ENCODE measurements around the gene BRDT. TPM values are rescaled to one million over a fixed set of nuclear protein-coding genes. Genes with fewer than 3 reads are reported as not detected.

The BRDT gene
- total and polyA plus RNA-seq, 2 of the 8 experiments (the other 6 are each of a cell fraction or from before 2014, with no cell fraction given) = 0.08 TPM; not detected in 1

DNA sequence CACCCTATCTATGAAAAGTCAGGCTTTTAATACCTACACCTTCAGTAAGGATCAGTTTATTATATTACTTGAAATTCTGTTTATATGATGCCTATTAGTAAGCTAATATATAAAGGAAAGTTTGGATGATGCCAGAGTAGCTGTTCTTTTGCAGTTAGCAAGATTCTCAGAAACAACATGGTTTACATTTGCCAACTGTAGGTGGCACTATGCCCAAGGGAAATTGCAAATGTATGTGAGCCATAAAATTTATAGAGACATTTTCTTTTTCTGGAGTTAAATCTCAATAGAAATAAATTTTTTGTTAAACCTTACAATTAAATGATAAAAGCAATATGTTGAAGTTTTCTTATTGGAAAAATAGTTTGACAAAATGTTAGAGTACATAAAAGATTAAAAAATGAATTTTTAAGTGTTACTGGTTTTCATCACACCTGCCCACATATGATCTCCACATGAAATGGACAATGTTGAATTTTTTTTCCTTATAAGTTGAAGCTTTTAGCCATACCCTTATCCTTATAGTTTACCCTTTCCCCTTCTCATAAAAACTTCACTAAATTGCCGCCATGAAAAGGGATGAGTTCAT lies 48.5 kb downstream of the BRDT start:
- H3K4me2 ChIP-seq (ENCODE audit: insufficient read depth in 1 of 2, low read depth in 2 of 2, low read length in 2 of 2) = no peak overlapping the region
- no peak overlapping the region for H3K27ac ChIP-seq (ENCODE audit: low read depth, low read length)
- WGBS, 2 experiments (ENCODE audit: extremely low coverage in 1 of 2, insufficient coverage in 1 of 2, insufficient read length in 1 of 2, insufficient replicate concordance in 2 of 2, low coverage in 1 of 2, low lambda C conversion rate in 2 of 2, missing lambda C conversion rate in 1 of 2) = 87% methylated on average over 1 of the region's 1 CpG; no CpG with 5 or more reads in 1 of the 2 experiments
- DNase-seq (ENCODE audit: low read depth in 1 of 2, low spot score in 2 of 2) (no peak), FAIRE-seq (peak; percentile 32)
- no peak overlapping the region for H4K91ac ChIP-seq (replicated peaks; ENCODE audit: insufficient read length, low read length)
- no peaks in the 10 kb centered on the region for H3K79me1 ChIP-seq (ENCODE audit: low read depth, low read length)
- no peak overlapping the region for H3K23ac ChIP-seq (ENCODE audit: insufficient read length)
- no peak overlapping the region for H2AFZ ChIP-seq (ENCODE audit: low read length)
- H3K14ac ChIP-seq (ENCODE audit: insufficient read length) = no peak overlapping the region
- H3K79me2 ChIP-seq (ENCODE audit: control insufficient read depth in 1 of 2, insufficient read depth in 2 of 2, low read length in 2 of 2) = no peaks in the 10 kb centered on the region
- H2BK20ac ChIP-seq (ENCODE audit: low read length) = no peak overlapping the region
- H3K9ac ChIP-seq (replicated peaks in 1 of 4; ENCODE audit: extremely low read depth in 1 of 4, low read depth in 3 of 4, low read length in 3 of 4) = no peak overlapping the region
- H2BK12ac ChIP-seq (ENCODE audit: low read depth, low read length) = no peak overlapping the region
- no peaks in the 10 kb centered on the region for H3K4me1 ChIP-seq (replicated peaks in 1 of 4; ENCODE audit: control insufficient read depth in 3 of 4, insufficient read depth in 4 of 4, low read length in 3 of 4)
- CTCF ChIA-PET (ENCODE audit: partially characterized antibody) = interaction anchor here (0.9 to 3.3 kb wide), 25 partner anchors 9 to 295 kb away, joined by 3 to 19 read pairs (median 3); no protein-coding TSS in a partner anchor
- no peaks in the 10 kb centered on the region for H3K23me2 ChIP-seq (ENCODE audit: low read depth, low read length)
- no peak overlapping the region for H4K8ac ChIP-seq (ENCODE audit: extremely low read depth, insufficient read depth, low read length)
- H4K20me1 ChIP-seq (replicated peaks in 1 of 2; ENCODE audit: control insufficient read depth in 1 of 2, insufficient read depth in 2 of 2, low read length in 2 of 2) = no peaks in the 10 kb centered on the region
- no peak overlapping the region for H3K4me3 ChIP-seq (ENCODE audit: extremely low read depth in 1 of 4, insufficient read depth in 2 of 4, low read depth in 3 of 4, low read length in 4 of 4)
- no peak overlapping the region for H3K56ac ChIP-seq (replicated peaks; ENCODE audit: insufficient read length, low read depth, low read length)
- no peak overlapping the region for H2BK15ac ChIP-seq (ENCODE audit: low read length)
- H2BK120ac ChIP-seq (replicated peaks; ENCODE audit: low read depth, low read length) = no peak overlapping the region
- no peaks in the 10 kb centered on the region for H3K9me3 ChIP-seq (ENCODE audit: insufficient read depth in 2 of 2, low read depth in 1 of 2, low read length in 1 of 2)
- POLR2A ChIA-PET (ENCODE audit: partially characterized antibody) = interaction anchor here (1.1 kb wide), 1 partner anchor 302 kb away, joined by 3 read pairs; no protein-coding TSS in a partner anchor
- no peaks in the 10 kb centered on the region for H3K27me3 ChIP-seq (replicated peaks in 1 of 4; ENCODE audit: control insufficient read depth in 3 of 4, extremely low read depth in 1 of 4, insufficient read depth in 3 of 4, low read length in 3 of 4)
- no peak overlapping the region for H3K4ac ChIP-seq (replicated peaks; ENCODE audit: insufficient read length, low read depth, low read length)
- no peak overlapping the region for H2AK5ac ChIP-seq (ENCODE audit: low read depth, low read length)
- H4K5ac ChIP-seq (ENCODE audit: insufficient read length, low read depth, low read length) = no peak overlapping the region
- no peaks in the 10 kb centered on the region for H3K36me3 ChIP-seq (ENCODE audit: control insufficient read depth in 2 of 4, insufficient read depth in 4 of 4, low read length in 3 of 4)
- H2BK5ac ChIP-seq (ENCODE audit: low read depth, low read length) = no peak overlapping the region
- H3K18ac ChIP-seq (ENCODE audit: extremely low read depth, low read length) = no peak overlapping the region
- TF ChIP-seq BACH1 (IDR thresholded peaks at IDR 0.05; ENCODE audit: low read length) (no peak), GABPA (IDR thresholded peaks at IDR 0.05; ENCODE audit: borderline replicate concordance, insufficient read depth, low read length) (no peak), RAD21 (IDR thresholded peaks at IDR 0.05 in 1 of 2, conservative IDR thresholded peaks at IDR 0.05 in 1 of 2; ENCODE audit: low read depth in 2 of 2, low read length in 2 of 2) (peak; percentile 80 to 87), TCF12 (IDR thresholded peaks at IDR 0.05; ENCODE audit: low read depth, low read length) (no peak), YY1 (IDR thresholded peaks at IDR 0.05; ENCODE audit: low read depth, low read length) (no peak), BCL11A (IDR thresholded peaks at IDR 0.05; ENCODE audit: low read depth in 2 of 2, low read length in 2 of 2) (no peak), ASH2L (IDR thresholded peaks at IDR 0.05; ENCODE audit: low read length) (no peak), PHF8 (conservative IDR thresholded peaks at IDR 0.05; ENCODE audit: low read depth, low read length) (no peak), POLR2AphosphoS5 (IDR thresholded peaks at IDR 0.05; ENCODE audit: low read depth, low read length) (no peak), KDM4A (IDR thresholded peaks at IDR 0.05; ENCODE audit: low read depth, low read length, severe bottlenecking) (no peak), CBX8 (IDR thresholded peaks at IDR 0.05; ENCODE audit: borderline replicate concordance, low read depth, low read length) (no peak), RBBP5 (IDR thresholded peaks at IDR 0.05; ENCODE audit: borderline replicate concordance, low read depth, low read length) (no peak)
- TF ChIP-seq, protein P1, sequence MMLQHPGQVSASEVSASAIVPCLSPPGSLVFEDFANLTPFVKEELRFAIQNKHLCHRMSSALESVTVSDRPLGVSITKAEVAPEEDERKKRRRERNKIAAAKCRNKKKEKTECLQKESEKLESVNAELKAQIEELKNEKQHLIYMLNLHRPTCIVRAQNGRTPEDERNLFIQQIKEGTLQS (IDR thresholded peaks at IDR 0.05; ENCODE audit: insufficient read depth, low read depth, low read length) = no peak
